H1 (cell line): ENCODE data around the gene ABCD4. TPM values are rescaled to one million over a fixed set of nuclear protein-coding genes. Genes with fewer than 3 reads are reported as not detected.

Experiments used
- ASH2L ChIP-seq: fragments of 200-600, 300-600 bp; sonication (generic); IDR thresholded peaks from one replicate; pipeline ENCODE4 v1.7.1; 2017; ENCODE audit warnings: low read length
- NANOG ChIP-seq: IDR thresholded peaks from 2 replicates; pipeline ENCODE4 v1.6.1; 2011; ENCODE audit warnings: low read length, low read depth, mild to moderate bottlenecking, inconsistent platforms; ENCODE audit not compliant: insufficient read depth, poor library complexity, severe bottlenecking
- SP2 ChIP-seq: IDR thresholded peaks from 2 replicates; pipeline ENCODE4 v1.6.1; 2012; ENCODE audit warnings: mild to moderate bottlenecking, low read length, inconsistent platforms
- polyA plus RNA-seq, 7 experiments: library from polyadenylated mRNA; depleted of rRNA in 3 of 7; stranded (reverse) in 5 of 7; unstranded in 2 of 7; fragments of >200 nt in 5 of 7; fragments of 200-250 nt in 2 of 7; gene quantifications; 1 replicate in 5 of 7; 2 replicates in 1 of 7; 4 replicates in 1 of 7; pipeline versions ENCODE4 v1.2.1 to v1.2.3, GENCODE V29; 2011 to 2013; ENCODE audit warnings: missing spikeins in 2 of 7, mixed read lengths in 2 of 7
- total RNA-seq: library from RNA; stranded (reverse); fragmentation: NEBNext Ultra II Directional; extraction: Animal tissue kit (Norgen Biotek cat#: 25700); gene quantifications from 2 replicates; pipeline ENCODE4 v1.2.1, GENCODE V29; 2021
- TF ChIP-seq, protein P1 (sequence below): fragments of 300-600 bp; sonication (generic); IDR thresholded peaks from 2 replicates; pipeline ENCODE4 v1.7.1; 2012; ENCODE audit warnings: low read length, moderate library complexity, mild to moderate bottlenecking, inconsistent platforms; ENCODE audit not compliant: insufficient replicate concordance
- TF ChIP-seq, protein P2 (sequence below): IDR thresholded peaks from 2 replicates; pipeline ENCODE4 v1.6.1; 2012; ENCODE audit warnings: low read length, inconsistent platforms
- TF ChIP-seq, protein P3 (sequence below): IDR thresholded peaks from 2 replicates; pipeline ENCODE4 v1.6.1; 2011; ENCODE audit warnings: low read depth, mild to moderate bottlenecking, low read length; ENCODE audit not compliant: insufficient read depth

ABCD4 gene
- total and polyA plus RNA-seq, 2 of the 8 experiments (the other 6 are each of a cell fraction or from before 2014, with no cell fraction given) = 47.9 to 97.7 TPM

DNA sequence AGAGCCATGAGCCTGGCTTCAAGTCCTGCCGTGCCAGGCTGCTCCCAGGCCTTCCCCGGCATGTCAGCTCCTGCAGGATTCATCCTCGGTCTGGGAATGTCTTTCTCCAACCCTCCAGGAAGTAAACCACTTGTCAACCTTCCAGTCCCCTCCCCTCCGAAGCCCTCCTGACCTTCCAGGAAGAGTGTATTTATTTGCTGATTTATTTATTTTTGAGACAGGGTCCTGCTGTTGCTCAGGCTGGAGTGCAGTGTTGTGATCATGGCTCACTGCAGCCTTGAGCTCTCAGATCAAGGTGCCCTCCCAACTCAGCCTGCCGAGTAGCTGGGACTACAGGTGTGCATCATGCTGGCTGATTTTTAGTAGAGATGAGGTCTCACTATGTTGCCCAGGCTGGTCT lies 38.8 kb downstream of the ABCD4 start (continued):
- TF ChIP-seq, protein P1, sequence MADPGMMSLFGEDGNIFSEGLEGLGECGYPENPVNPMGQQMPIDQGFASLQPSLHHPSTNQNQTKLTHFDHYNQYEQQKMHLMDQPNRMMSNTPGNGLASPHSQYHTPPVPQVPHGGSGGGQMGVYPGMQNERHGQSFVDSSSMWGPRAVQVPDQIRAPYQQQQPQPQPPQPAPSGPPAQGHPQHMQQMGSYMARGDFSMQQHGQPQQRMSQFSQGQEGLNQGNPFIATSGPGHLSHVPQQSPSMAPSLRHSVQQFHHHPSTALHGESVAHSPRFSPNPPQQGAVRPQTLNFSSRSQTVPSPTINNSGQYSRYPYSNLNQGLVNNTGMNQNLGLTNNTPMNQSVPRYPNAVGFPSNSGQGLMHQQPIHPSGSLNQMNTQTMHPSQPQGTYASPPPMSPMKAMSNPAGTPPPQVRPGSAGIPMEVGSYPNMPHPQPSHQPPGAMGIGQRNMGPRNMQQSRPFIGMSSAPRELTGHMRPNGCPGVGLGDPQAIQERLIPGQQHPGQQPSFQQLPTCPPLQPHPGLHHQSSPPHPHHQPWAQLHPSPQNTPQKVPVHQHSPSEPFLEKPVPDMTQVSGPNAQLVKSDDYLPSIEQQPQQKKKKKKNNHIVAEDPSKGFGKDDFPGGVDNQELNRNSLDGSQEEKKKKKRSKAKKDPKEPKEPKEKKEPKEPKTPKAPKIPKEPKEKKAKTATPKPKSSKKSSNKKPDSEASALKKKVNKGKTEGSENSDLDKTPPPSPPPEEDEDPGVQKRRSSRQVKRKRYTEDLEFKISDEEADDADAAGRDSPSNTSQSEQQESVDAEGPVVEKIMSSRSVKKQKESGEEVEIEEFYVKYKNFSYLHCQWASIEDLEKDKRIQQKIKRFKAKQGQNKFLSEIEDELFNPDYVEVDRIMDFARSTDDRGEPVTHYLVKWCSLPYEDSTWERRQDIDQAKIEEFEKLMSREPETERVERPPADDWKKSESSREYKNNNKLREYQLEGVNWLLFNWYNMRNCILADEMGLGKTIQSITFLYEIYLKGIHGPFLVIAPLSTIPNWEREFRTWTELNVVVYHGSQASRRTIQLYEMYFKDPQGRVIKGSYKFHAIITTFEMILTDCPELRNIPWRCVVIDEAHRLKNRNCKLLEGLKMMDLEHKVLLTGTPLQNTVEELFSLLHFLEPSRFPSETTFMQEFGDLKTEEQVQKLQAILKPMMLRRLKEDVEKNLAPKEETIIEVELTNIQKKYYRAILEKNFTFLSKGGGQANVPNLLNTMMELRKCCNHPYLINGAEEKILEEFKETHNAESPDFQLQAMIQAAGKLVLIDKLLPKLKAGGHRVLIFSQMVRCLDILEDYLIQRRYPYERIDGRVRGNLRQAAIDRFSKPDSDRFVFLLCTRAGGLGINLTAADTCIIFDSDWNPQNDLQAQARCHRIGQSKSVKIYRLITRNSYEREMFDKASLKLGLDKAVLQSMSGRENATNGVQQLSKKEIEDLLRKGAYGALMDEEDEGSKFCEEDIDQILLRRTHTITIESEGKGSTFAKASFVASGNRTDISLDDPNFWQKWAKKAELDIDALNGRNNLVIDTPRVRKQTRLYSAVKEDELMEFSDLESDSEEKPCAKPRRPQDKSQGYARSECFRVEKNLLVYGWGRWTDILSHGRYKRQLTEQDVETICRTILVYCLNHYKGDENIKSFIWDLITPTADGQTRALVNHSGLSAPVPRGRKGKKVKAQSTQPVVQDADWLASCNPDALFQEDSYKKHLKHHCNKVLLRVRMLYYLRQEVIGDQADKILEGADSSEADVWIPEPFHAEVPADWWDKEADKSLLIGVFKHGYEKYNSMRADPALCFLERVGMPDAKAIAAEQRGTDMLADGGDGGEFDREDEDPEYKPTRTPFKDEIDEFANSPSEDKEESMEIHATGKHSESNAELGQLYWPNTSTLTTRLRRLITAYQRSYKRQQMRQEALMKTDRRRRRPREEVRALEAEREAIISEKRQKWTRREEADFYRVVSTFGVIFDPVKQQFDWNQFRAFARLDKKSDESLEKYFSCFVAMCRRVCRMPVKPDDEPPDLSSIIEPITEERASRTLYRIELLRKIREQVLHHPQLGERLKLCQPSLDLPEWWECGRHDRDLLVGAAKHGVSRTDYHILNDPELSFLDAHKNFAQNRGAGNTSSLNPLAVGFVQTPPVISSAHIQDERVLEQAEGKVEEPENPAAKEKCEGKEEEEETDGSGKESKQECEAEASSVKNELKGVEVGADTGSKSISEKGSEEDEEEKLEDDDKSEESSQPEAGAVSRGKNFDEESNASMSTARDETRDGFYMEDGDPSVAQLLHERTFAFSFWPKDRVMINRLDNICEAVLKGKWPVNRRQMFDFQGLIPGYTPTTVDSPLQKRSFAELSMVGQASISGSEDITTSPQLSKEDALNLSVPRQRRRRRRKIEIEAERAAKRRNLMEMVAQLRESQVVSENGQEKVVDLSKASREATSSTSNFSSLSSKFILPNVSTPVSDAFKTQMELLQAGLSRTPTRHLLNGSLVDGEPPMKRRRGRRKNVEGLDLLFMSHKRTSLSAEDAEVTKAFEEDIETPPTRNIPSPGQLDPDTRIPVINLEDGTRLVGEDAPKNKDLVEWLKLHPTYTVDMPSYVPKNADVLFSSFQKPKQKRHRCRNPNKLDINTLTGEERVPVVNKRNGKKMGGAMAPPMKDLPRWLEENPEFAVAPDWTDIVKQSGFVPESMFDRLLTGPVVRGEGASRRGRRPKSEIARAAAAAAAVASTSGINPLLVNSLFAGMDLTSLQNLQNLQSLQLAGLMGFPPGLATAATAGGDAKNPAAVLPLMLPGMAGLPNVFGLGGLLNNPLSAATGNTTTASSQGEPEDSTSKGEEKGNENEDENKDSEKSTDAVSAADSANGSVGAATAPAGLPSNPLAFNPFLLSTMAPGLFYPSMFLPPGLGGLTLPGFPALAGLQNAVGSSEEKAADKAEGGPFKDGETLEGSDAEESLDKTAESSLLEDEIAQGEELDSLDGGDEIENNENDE = no peak
- TF ChIP-seq, protein P2, sequence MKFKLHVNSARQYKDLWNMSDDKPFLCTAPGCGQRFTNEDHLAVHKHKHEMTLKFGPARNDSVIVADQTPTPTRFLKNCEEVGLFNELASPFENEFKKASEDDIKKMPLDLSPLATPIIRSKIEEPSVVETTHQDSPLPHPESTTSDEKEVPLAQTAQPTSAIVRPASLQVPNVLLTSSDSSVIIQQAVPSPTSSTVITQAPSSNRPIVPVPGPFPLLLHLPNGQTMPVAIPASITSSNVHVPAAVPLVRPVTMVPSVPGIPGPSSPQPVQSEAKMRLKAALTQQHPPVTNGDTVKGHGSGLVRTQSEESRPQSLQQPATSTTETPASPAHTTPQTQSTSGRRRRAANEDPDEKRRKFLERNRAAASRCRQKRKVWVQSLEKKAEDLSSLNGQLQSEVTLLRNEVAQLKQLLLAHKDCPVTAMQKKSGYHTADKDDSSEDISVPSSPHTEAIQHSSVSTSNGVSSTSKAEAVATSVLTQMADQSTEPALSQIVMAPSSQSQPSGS = no peak
- TF ChIP-seq ASH2L (no peak), SP2 (no peak), NANOG (no peak)
- TF ChIP-seq, protein P3, sequence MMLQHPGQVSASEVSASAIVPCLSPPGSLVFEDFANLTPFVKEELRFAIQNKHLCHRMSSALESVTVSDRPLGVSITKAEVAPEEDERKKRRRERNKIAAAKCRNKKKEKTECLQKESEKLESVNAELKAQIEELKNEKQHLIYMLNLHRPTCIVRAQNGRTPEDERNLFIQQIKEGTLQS = no peak
